ENCODE results near the gene FAM193B. TPM values are rescaled to one million over a fixed set of nuclear protein-coding genes. Genes with fewer than 3 reads are reported as not detected.

The FAM193B gene
- polyA plus RNA-seq, 3 donors, result 1.6 to 216 (median 1.9) TPM

DNA sequence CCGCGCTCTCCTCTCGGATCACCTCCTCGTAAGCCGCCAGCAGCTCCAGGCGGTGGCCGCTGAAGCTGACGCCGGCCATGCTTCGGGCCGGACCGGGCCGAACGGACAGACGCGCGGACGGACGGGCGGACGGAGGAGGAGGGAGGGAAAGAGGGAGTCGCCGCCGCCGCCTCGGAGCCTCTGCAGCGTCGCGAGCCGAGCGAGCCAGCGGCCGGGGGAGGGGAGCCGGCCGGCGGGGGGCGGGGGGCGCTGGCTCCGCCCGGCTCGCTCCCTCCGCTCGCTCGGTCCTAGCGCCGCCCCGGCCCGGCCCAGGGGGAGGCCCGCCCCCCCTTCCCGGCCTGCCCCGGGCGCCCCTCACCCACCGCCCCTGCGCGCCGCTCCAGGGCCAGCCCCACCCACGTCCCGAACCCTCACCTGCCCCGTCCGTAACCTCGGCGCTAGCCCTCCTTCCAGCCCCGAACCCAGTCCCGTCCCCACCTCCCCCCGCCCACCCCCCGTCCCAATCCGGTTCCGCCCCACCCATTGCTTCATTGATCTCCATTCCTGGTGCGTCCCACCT lies 80.8 kb downstream of the FAM193B start, which contains the start of gene DBN1:
TSS of gene DBN1 (minus strand) at position 192 of the 559 bp plus-strand sequence. CDS start at position 79, 113 bp downstream.
- Histone ChIP-seq H3K36me3 (replicated peaks in 1 of 2; ENCODE audit: control insufficient read depth in 1 of 2, insufficient read depth in 2 of 2, low read length in 2 of 2) (no peaks in the 10 kb centered on the region), H3K27ac (ENCODE audit: low read depth in 1 of 2, low read length in 2 of 2) (no peak within 1 kb of the TSS), H3K4me1 (ENCODE audit: control insufficient read depth in 1 of 2, insufficient read depth in 2 of 2, low read length in 2 of 2) (peaks cover 33 to 56% of the 10 kb centered on the region in 2 donors), H2AFZ (ENCODE audit: insufficient read depth, low read depth, low read length, poor library complexity, severe bottlenecking) (peak within 1 kb of the TSS; percentile 13), H3K4me2 (replicated peaks; ENCODE audit: extremely low read depth, low read length, poor library complexity, severe bottlenecking) (peak within 1 kb of the TSS; percentile 51), H3K4me3 (replicated peaks in 1 of 3; ENCODE audit: low read depth in 2 of 3, low read length in 3 of 3) (no peak within 1 kb of the TSS), H3K27me3 (ENCODE audit: control insufficient read depth in 2 of 2, insufficient read depth in 2 of 2, low read length in 2 of 2) (peaks cover 18 to 55% of the 10 kb centered on the region in 2 donors), H3K9ac (ENCODE audit: insufficient read depth, low read length, poor library complexity, severe bottlenecking) (no peak within 1 kb of the TSS), H3K79me2 (ENCODE audit: insufficient read depth, low read length) (no peaks in the 10 kb centered on the region), H3K9me3 (replicated peaks in 1 of 2; ENCODE audit: control insufficient read depth in 1 of 2, insufficient read depth in 1 of 2, low read length in 2 of 2) (peaks cover 0 to 11% of the 10 kb centered on the region in 2 donors), H4K20me1 (ENCODE audit: insufficient read depth, low read length) (peaks cover 24% of the 10 kb centered on the region)
- WGBS (ENCODE audit: insufficient coverage), result 2% methylated on average over 27 of the region's 69 CpGs
- Mint-ChIP-seq H3K27me3 (ENCODE audit: low read depth in 3 of 3) (peaks cover 62 to 77% (median 69%) of the 10 kb centered on the region in 3 donors), H3K4me1 (peaks cover 57% of the 10 kb centered on the region), H3K4me3 (peak within 1 kb of the TSS; percentile 64 to 86), H3K27ac (peak within 1 kb of the TSS in 3 of 7 donors; percentile 40 to 76 (median 55)), H3K9me3 (peaks cover 0 to 14% (median 4%) of the 10 kb centered on the region in 7 donors), H3K36me3 (peaks cover 9 to 14% of the 10 kb centered on the region in 2 donors)
- TF ChIP-seq, protein P1, sequence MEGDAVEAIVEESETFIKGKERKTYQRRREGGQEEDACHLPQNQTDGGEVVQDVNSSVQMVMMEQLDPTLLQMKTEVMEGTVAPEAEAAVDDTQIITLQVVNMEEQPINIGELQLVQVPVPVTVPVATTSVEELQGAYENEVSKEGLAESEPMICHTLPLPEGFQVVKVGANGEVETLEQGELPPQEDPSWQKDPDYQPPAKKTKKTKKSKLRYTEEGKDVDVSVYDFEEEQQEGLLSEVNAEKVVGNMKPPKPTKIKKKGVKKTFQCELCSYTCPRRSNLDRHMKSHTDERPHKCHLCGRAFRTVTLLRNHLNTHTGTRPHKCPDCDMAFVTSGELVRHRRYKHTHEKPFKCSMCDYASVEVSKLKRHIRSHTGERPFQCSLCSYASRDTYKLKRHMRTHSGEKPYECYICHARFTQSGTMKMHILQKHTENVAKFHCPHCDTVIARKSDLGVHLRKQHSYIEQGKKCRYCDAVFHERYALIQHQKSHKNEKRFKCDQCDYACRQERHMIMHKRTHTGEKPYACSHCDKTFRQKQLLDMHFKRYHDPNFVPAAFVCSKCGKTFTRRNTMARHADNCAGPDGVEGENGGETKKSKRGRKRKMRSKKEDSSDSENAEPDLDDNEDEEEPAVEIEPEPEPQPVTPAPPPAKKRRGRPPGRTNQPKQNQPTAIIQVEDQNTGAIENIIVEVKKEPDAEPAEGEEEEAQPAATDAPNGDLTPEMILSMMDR (IDR thresholded peaks at IDR 0.05), result no peak
- no peak for DNase-seq
- intact Hi-C loops (cut with micrococcal nuclease), result no loop called here

DNA sequence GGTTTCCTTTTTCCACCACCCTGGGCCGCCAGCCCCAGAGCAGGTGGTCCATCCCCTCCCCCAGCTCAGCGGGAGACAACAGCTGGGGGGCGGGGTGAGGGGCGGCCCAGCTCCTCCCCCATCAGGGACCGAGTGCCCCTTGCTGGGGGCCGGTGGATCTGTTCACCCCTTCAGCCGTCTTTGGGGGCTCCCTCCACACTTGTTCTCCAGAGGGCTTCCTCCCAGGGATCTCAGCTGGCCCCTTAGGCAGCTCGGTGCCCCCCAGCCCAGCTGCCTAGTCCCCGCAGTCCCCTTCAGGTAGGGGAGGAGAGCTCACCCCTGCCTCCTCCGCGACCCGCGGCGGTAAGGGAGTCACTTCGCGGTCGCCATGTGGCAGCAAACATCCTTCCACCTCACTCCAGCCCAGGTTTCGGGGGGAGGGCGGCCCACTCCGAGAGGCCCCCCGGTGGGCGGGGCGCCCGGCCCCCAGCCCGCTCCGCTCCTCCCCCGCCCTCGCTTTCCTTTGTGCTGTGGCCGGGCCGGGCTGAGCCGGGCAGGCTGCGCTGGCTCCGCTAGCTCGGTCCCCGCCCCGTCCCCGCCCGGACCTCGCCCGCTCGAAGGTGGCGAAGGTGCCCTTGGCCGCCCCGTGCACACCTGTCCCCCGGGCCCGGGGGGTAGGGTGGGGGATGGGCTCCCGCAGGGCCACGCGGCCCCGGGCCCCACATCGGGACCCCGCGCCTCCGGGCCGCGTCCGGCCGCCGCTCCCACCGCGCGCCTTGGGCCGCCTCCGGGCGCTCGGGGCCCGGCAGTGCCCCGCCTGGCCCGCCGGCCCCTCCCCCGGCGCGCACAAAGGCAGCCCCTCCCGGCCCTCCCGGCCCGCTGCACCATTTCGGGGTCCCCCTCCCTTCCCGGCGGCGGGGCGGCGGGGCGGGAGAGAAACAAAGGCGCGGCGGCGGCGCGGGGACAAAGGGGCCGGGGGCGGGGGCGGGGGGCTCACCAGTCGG lies 81.6 kb downstream of the FAM193B start:
- Histone ChIP-seq H3K9ac (ENCODE audit: insufficient read depth, low read length, poor library complexity, severe bottlenecking) (no peak overlapping the region), H4K20me1 (ENCODE audit: insufficient read depth, low read length) (peaks cover 24% of the 10 kb centered on the region), H3K27ac (ENCODE audit: low read depth in 1 of 2, low read length in 2 of 2) (no peak overlapping the region), H3K4me3 (replicated peaks in 1 of 3; ENCODE audit: low read depth in 2 of 3, low read length in 3 of 3) (no peak overlapping the region), H3K27me3 (ENCODE audit: control insufficient read depth in 2 of 2, insufficient read depth in 2 of 2, low read length in 2 of 2) (peaks cover 18 to 55% of the 10 kb centered on the region in 2 donors), H3K4me1 (ENCODE audit: control insufficient read depth in 1 of 2, insufficient read depth in 2 of 2, low read length in 2 of 2) (peaks cover 25 to 48% of the 10 kb centered on the region in 2 donors), H3K36me3 (replicated peaks in 1 of 2; ENCODE audit: control insufficient read depth in 1 of 2, insufficient read depth in 2 of 2, low read length in 2 of 2) (no peaks in the 10 kb centered on the region), H3K9me3 (replicated peaks in 1 of 2; ENCODE audit: control insufficient read depth in 1 of 2, insufficient read depth in 1 of 2, low read length in 2 of 2) (peaks cover 0 to 11% of the 10 kb centered on the region in 2 donors), H3K79me2 (ENCODE audit: insufficient read depth, low read length) (no peaks in the 10 kb centered on the region), H3K4me2 (replicated peaks; ENCODE audit: extremely low read depth, low read length, poor library complexity, severe bottlenecking) (peak overlapping the region; percentile 51), H2AFZ (ENCODE audit: insufficient read depth, low read depth, low read length, poor library complexity, severe bottlenecking) (peak overlapping the region; percentile 13)
- Mint-ChIP-seq H3K27ac (no peak overlapping the region), H3K4me3 (peak overlapping the region; percentile 64 to 76), H3K9me3 (peaks cover 0 to 14% (median 4%) of the 10 kb centered on the region in 7 donors), H3K4me1 (peaks cover 49% of the 10 kb centered on the region), H3K27me3 (ENCODE audit: low read depth in 3 of 3) (peaks cover 66 to 77% (median 73%) of the 10 kb centered on the region in 3 donors), H3K36me3 (peaks cover 8 to 12% of the 10 kb centered on the region in 2 donors)
- WGBS (ENCODE audit: insufficient coverage), result under 1% methylated on average over 74 of the region's 93 CpGs
- intact Hi-C loops (cut with micrococcal nuclease), result no loop called here
- TF ChIP-seq, protein P1 (IDR thresholded peaks at IDR 0.05), result no peak
- DNase-seq, result no peak

Measured in CD14-positive monocyte (primary cell).